A673 (cell line): ENCODE data around the gene STARD9. TPM values are rescaled to one million over a fixed set of nuclear protein-coding genes. Genes with fewer than 3 reads are reported as not detected.

Source experiments
- BruUV-seq: library from RNA; stranded (reverse); fragments of 400-500 nt; replicated peaks from 2 replicates; lab custom pipeline; 2021; lab: Mats Ljungman, UMichigan
- CTCF ChIA-PET: fragments of 300-600 bp; sonication (Branson Sonifier 250); formaldehyde crosslinking; loops from one replicate; lab custom pipeline; 2022; ENCODE audit warnings: antibody characterized with exemption; lab: Charles Lee
- POLR2A ChIA-PET: fragments of 300-600 bp; sonication (Branson Sonifier 250); formaldehyde crosslinking; loops from one replicate; lab custom pipeline; 2022; ENCODE audit warnings: antibody characterized with exemption; ENCODE audit not compliant: low non-redundant PET; lab: Charles Lee
- DNase-seq: peaks from one replicate; pipeline ENCODE4 v3.0.0-alpha.2; 2015; ENCODE audit warnings: low spot score
- H3K27ac ChIP-seq: fragments of 200-600 bp; sonication (generic); 2 replicates; pipeline ENCODE4 v1.5.1; 2016; ENCODE audit warnings: mixed run types, low read depth, mild to moderate bottlenecking, mixed read lengths, antibody characterized with exemption, low read length; ENCODE audit not compliant: poor library complexity, severe bottlenecking
- H3K27me3 ChIP-seq: fragments of 200-600 bp; sonication (generic); replicated peaks from 2 replicates; pipeline ENCODE4 v1.6.1; 2017; ENCODE audit warnings: mixed run types, low read depth, mild to moderate bottlenecking, mixed read lengths, antibody characterized with exemption, low read length; ENCODE audit not compliant: insufficient read depth, poor library complexity
- H3K36me3 ChIP-seq: fragments of 200-600 bp; sonication (generic); 2 replicates; pipeline ENCODE4 v1.6.1; 2016; ENCODE audit warnings: mixed run types, mild to moderate bottlenecking, mixed read lengths, antibody characterized with exemption, low read length; ENCODE audit not compliant: insufficient read depth, poor library complexity, severe bottlenecking
- H3K4me1 ChIP-seq: fragments of 200-600 bp; sonication (generic); 2 replicates; pipeline ENCODE4 v1.6.1; 2017; ENCODE audit warnings: mixed run types, mild to moderate bottlenecking, mixed read lengths, antibody characterized with exemption, low read length; ENCODE audit not compliant: insufficient read depth, poor library complexity, severe bottlenecking
- H3K4me3 ChIP-seq: fragments of 200-600 bp; sonication (generic); 2 replicates; pipeline ENCODE4 v1.5.1; 2016; ENCODE audit warnings: low read depth, mixed run types, mild to moderate bottlenecking, mixed read lengths, low read length; ENCODE audit not compliant: poor library complexity, severe bottlenecking
- H3K9me3 ChIP-seq: fragments of 200-600 bp; sonication (generic); 2 replicates; pipeline ENCODE4 v1.6.1; 2016; ENCODE audit warnings: mixed run types, low read depth, mild to moderate bottlenecking, mixed read lengths, antibody characterized with exemption, low read length; ENCODE audit not compliant: poor library complexity, severe bottlenecking
- CTCF ChIP-seq: fragments of 300-800, 200-600 bp; sonication (generic); conservative IDR thresholded peaks from 2 replicates; pipeline ENCODE4 v1.5.1; 2017; ENCODE audit warnings: low read depth, mild to moderate bottlenecking, antibody characterized with exemption, low read length, moderate library complexity, mixed read lengths
- EZH2 ChIP-seq: fragments of 200-600 bp; sonication (generic); IDR thresholded peaks from 2 replicates; pipeline ENCODE4 v1.6.1; 2017; ENCODE audit warnings: borderline replicate concordance, low read depth, mild to moderate bottlenecking, mixed read lengths, antibody characterized with exemption, low read length; ENCODE audit not compliant: poor library complexity, severe bottlenecking
- intact Hi-C: fragments of 100-400 bp; cut with micrococcal nuclease; formaldehyde crosslinking; loops from one replicate; pipeline ENCODE4 v1.10.0; 2022; ENCODE audit not compliant: unreplicated experiment
- total RNA-seq: library from RNA; stranded (reverse); gene quantifications from 2 replicates; pipeline ENCODE4 v1.2.3, GENCODE V29; 2021

The STARD9 gene
- total RNA-seq, 1 experiment from 2014 or later, result 12.0 TPM

DNA sequence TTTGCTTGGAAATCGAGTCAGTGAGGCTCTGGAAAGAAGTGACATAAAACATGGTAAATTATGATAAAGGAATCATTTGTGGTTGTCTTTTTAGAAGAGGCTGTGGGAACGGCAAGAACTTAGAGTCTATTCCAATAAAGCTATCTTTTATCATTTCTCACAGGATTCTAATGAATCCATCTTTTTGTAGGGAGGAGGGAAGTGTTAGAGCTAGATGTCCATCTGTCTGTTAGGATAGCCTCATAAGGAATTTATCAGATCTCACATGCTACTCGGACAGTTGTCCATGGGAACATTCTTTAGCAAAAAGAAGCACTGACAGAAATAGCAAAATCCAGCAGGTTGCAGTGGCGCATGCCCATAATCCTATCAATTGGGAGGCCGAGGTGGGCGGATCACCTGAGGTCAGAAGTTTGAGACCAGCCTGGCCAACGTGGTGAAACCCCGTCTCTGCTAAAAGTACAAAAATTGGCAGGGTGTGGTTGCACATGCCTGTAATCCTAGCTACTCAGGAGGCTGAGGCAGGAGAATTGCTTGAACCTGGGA, 37.0 kb downstream of the STARD9 start:
- H3K4me1 ChIP-seq, result peaks cover 21% of the 10 kb centered on the region
- H3K4me3 ChIP-seq, result no peak overlapping the region
- POLR2A ChIA-PET, result no interaction called here
- CTCF ChIA-PET, result no interaction called here
- DNase-seq, result no peak
- intact Hi-C loops, result no loop called here
- TF ChIP-seq CTCF (no peak), EZH2 (no peak)
- H3K27me3 ChIP-seq, result no peaks in the 10 kb centered on the region
- H3K36me3 ChIP-seq, result no peaks in the 10 kb centered on the region
- no TSS peak for BruUV-seq
- H3K9me3 ChIP-seq, result no peaks in the 10 kb centered on the region
- H3K27ac ChIP-seq, result no peak overlapping the region

DNA sequence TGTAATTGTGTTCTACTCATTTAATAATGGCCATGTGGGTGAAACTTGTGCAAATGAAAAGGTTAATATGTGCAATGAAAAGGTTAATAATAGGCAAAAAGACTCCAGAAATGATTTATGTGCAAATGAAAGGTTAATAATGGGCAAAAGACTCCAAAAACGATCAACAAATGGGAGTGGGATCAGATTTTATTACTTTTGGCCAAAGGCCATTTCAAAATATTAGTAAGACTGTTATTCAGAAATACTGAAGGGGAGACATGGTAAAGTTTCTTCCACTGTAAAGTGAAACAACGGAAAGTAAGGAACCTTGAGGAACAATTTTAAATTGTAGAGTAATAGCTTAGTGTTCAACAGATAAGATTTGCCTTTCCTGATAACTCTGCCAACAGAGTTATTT, 40.7 kb downstream of the STARD9 start:
- Histone ChIP-seq H3K4me1 (no peaks in the 10 kb centered on the region), H3K27ac (no peak overlapping the region), H3K4me3 (no peak overlapping the region), H3K27me3 (no peaks in the 10 kb centered on the region), H3K9me3 (no peaks in the 10 kb centered on the region), H3K36me3 (no peaks in the 10 kb centered on the region)
- POLR2A ChIA-PET, result no interaction called here
- TF ChIP-seq EZH2 (no peak), CTCF (no peak)
- BruUV-seq, result no TSS peak
- CTCF ChIA-PET, result no interaction called here
- no peak for DNase-seq
- intact Hi-C loops, result no loop called here

GRCh38 chr15:42619656-42620371, 44.4 kb downstream of the STARD9 start:
- CTCF ChIA-PET, result interaction anchor here (0.6 kb wide), 1 partner anchor 27 kb away, joined by 3 read pairs; no protein-coding TSS in a partner anchor
- intact Hi-C loops, result no loop called here
- H3K4me3 ChIP-seq, result no peak overlapping the region
- no peak for TF ChIP-seq CTCF
- TF ChIP-seq EZH2, result no peak
- POLR2A ChIA-PET, result no interaction called here
- H3K27ac ChIP-seq, result no peak overlapping the region
- no peaks in the 10 kb centered on the region for H3K36me3 ChIP-seq
- H3K4me1 ChIP-seq, result no peaks in the 10 kb centered on the region
- no peaks in the 10 kb centered on the region for H3K27me3 ChIP-seq
- no peaks in the 10 kb centered on the region for H3K9me3 ChIP-seq
- no TSS peak for BruUV-seq
- no peak for DNase-seq
